ENCODE measurements around the gene UPP2.

Gene UPP2

GRCh38 chr2:158174495-158174894 lies 72.8 kb downstream of the UPP2 start:
- H3K9me3 ChIP-seq (ENCODE audit: control insufficient read depth in 1 of 2, low read length in 2 of 2), result no peaks in the 10 kb centered on the region
- H3K4me1 ChIP-seq (ENCODE audit: control insufficient read depth in 1 of 2, insufficient read depth in 2 of 2, low read length in 2 of 2), result no peaks in the 10 kb centered on the region
- H3K36me3 ChIP-seq (ENCODE audit: control insufficient read depth in 1 of 2, insufficient read depth in 2 of 2, low read length in 2 of 2), result no peaks in the 10 kb centered on the region
- no peak overlapping the region for H3K27ac ChIP-seq (ENCODE audit: low read depth, low read length)
- H3K4me3 ChIP-seq (ENCODE audit: low read depth in 1 of 2, low read length in 2 of 2), result no peak overlapping the region
- H3K27me3 ChIP-seq (ENCODE audit: control insufficient read depth in 1 of 2, insufficient read depth in 2 of 2, low read length in 2 of 2), result no peaks in the 10 kb centered on the region
- no peak overlapping the region for H3K9ac ChIP-seq (ENCODE audit: low read depth in 1 of 2, low read length in 2 of 2)

- H3K36me3 ChIP-seq (ENCODE audit: control insufficient read depth in 1 of 2, insufficient read depth in 2 of 2, low read length in 2 of 2), result no peaks in the 10 kb centered on the region
- H3K4me3 ChIP-seq (ENCODE audit: low read depth in 1 of 2, low read length in 2 of 2), result no peak overlapping the region
- H3K9ac ChIP-seq (ENCODE audit: low read depth in 1 of 2, low read length in 2 of 2), result no peak overlapping the region
- H3K27me3 ChIP-seq (ENCODE audit: control insufficient read depth in 1 of 2, insufficient read depth in 2 of 2, low read length in 2 of 2), result no peaks in the 10 kb centered on the region
- no peaks in the 10 kb centered on the region for H3K9me3 ChIP-seq (ENCODE audit: control insufficient read depth in 1 of 2, low read length in 2 of 2)
- H3K4me1 ChIP-seq (ENCODE audit: control insufficient read depth in 1 of 2, insufficient read depth in 2 of 2, low read length in 2 of 2), result no peaks in the 10 kb centered on the region
- no peak overlapping the region for H3K27ac ChIP-seq (ENCODE audit: low read depth, low read length)
Observed at GRCh38 chr2:158174956-158175355, 73.3 kb downstream of the UPP2 start.

GRCh38 chr2:158178646-158179045 lies 77.0 kb downstream of the UPP2 start:
- no peak overlapping the region for H3K9ac ChIP-seq (ENCODE audit: low read depth in 1 of 2, low read length in 2 of 2)

GRCh38 chr2:158179660-158180059 lies 78.0 kb downstream of the UPP2 start:
- Histone ChIP-seq H3K36me3 (ENCODE audit: control insufficient read depth in 1 of 2, insufficient read depth in 2 of 2, low read length in 2 of 2) (no peaks in the 10 kb centered on the region), H3K9ac (ENCODE audit: low read depth in 1 of 2, low read length in 2 of 2) (no peak overlapping the region), H3K9me3 (ENCODE audit: control insufficient read depth in 1 of 2, low read length in 2 of 2) (no peaks in the 10 kb centered on the region), H3K27me3 (ENCODE audit: control insufficient read depth in 1 of 2, insufficient read depth in 2 of 2, low read length in 2 of 2) (no peaks in the 10 kb centered on the region), H3K4me1 (ENCODE audit: control insufficient read depth in 1 of 2, insufficient read depth in 2 of 2, low read length in 2 of 2) (no peaks in the 10 kb centered on the region), H3K4me3 (ENCODE audit: low read depth in 1 of 2, low read length in 2 of 2) (no peak overlapping the region), H3K27ac (ENCODE audit: low read depth, low read length) (no peak overlapping the region)

More at GRCh38 chr2:158178646-158179045, 77.0 kb downstream of the UPP2 start:
- Histone ChIP-seq H3K4me3 (ENCODE audit: low read depth in 1 of 2, low read length in 2 of 2) (no peak overlapping the region), H3K9me3 (ENCODE audit: control insufficient read depth in 1 of 2, low read length in 2 of 2) (no peaks in the 10 kb centered on the region), H3K36me3 (ENCODE audit: control insufficient read depth in 1 of 2, insufficient read depth in 2 of 2, low read length in 2 of 2) (no peaks in the 10 kb centered on the region), H3K27ac (ENCODE audit: low read depth, low read length) (no peak overlapping the region), H3K4me1 (ENCODE audit: control insufficient read depth in 1 of 2, insufficient read depth in 2 of 2, low read length in 2 of 2) (no peaks in the 10 kb centered on the region), H3K27me3 (ENCODE audit: control insufficient read depth in 1 of 2, insufficient read depth in 2 of 2, low read length in 2 of 2) (no peaks in the 10 kb centered on the region)

- no peak overlapping the region for H3K9ac ChIP-seq (ENCODE audit: low read depth in 1 of 2, low read length in 2 of 2)
- H3K27me3 ChIP-seq (ENCODE audit: control insufficient read depth in 1 of 2, insufficient read depth in 2 of 2, low read length in 2 of 2), result no peaks in the 10 kb centered on the region
- no peaks in the 10 kb centered on the region for H3K36me3 ChIP-seq (ENCODE audit: control insufficient read depth in 1 of 2, insufficient read depth in 2 of 2, low read length in 2 of 2)
- H3K9me3 ChIP-seq (ENCODE audit: control insufficient read depth in 1 of 2, low read length in 2 of 2), result no peaks in the 10 kb centered on the region
- H3K4me1 ChIP-seq (ENCODE audit: control insufficient read depth in 1 of 2, insufficient read depth in 2 of 2, low read length in 2 of 2), result no peaks in the 10 kb centered on the region
- H3K27ac ChIP-seq (ENCODE audit: low read depth, low read length), result no peak overlapping the region
- no peak overlapping the region for H3K4me3 ChIP-seq (ENCODE audit: low read depth in 1 of 2, low read length in 2 of 2)
Observed at GRCh38 chr2:158181171-158181570, 79.5 kb downstream of the UPP2 start.

GRCh38 chr2:158182676-158183295 lies 81.1 kb downstream of the UPP2 start:
- H3K27me3 ChIP-seq (ENCODE audit: control insufficient read depth in 1 of 2, insufficient read depth in 2 of 2, low read length in 2 of 2), result no peaks in the 10 kb centered on the region
- H3K9ac ChIP-seq (ENCODE audit: low read depth in 1 of 2, low read length in 2 of 2), result no peak overlapping the region

GRCh38 chr2:158184001-158184400 lies 82.3 kb downstream of the UPP2 start:
- Histone ChIP-seq H3K4me1 (ENCODE audit: control insufficient read depth in 1 of 2, insufficient read depth in 2 of 2, low read length in 2 of 2) (peaks cover 0 to under 1% of the 10 kb centered on the region in 2 donors), H3K27ac (ENCODE audit: low read depth, low read length) (no peak overlapping the region), H3K27me3 (ENCODE audit: control insufficient read depth in 1 of 2, insufficient read depth in 2 of 2, low read length in 2 of 2) (no peaks in the 10 kb centered on the region), H3K4me3 (ENCODE audit: low read depth in 1 of 2, low read length in 2 of 2) (no peak overlapping the region), H3K9me3 (ENCODE audit: control insufficient read depth in 1 of 2, low read length in 2 of 2) (no peaks in the 10 kb centered on the region), H3K9ac (ENCODE audit: low read depth in 1 of 2, low read length in 2 of 2) (no peak overlapping the region), H3K36me3 (ENCODE audit: control insufficient read depth in 1 of 2, insufficient read depth in 2 of 2, low read length in 2 of 2) (no peaks in the 10 kb centered on the region)

More at GRCh38 chr2:158182676-158183295, 81.1 kb downstream of the UPP2 start:
- Histone ChIP-seq H3K9me3 (ENCODE audit: control insufficient read depth in 1 of 2, low read length in 2 of 2) (no peaks in the 10 kb centered on the region), H3K36me3 (ENCODE audit: control insufficient read depth in 1 of 2, insufficient read depth in 2 of 2, low read length in 2 of 2) (no peaks in the 10 kb centered on the region), H3K4me3 (ENCODE audit: low read depth in 1 of 2, low read length in 2 of 2) (no peak overlapping the region), H3K27ac (ENCODE audit: low read depth, low read length) (no peak overlapping the region), H3K4me1 (ENCODE audit: control insufficient read depth in 1 of 2, insufficient read depth in 2 of 2, low read length in 2 of 2) (no peaks in the 10 kb centered on the region)

- H3K36me3 ChIP-seq (ENCODE audit: control insufficient read depth in 1 of 2, insufficient read depth in 2 of 2, low read length in 2 of 2), result no peaks in the 10 kb centered on the region
- H3K9ac ChIP-seq (ENCODE audit: low read depth in 1 of 2, low read length in 2 of 2), result no peak overlapping the region
- no peak overlapping the region for H3K4me3 ChIP-seq (ENCODE audit: low read depth in 1 of 2, low read length in 2 of 2)
- H3K9me3 ChIP-seq (ENCODE audit: control insufficient read depth in 1 of 2, low read length in 2 of 2), result no peaks in the 10 kb centered on the region
- H3K27ac ChIP-seq (ENCODE audit: low read depth, low read length), result no peak overlapping the region
- no peaks in the 10 kb centered on the region for H3K27me3 ChIP-seq (ENCODE audit: control insufficient read depth in 1 of 2, insufficient read depth in 2 of 2, low read length in 2 of 2)
- peaks cover 0 to 8% of the 10 kb centered on the region in 2 donors for H3K4me1 ChIP-seq (ENCODE audit: control insufficient read depth in 1 of 2, insufficient read depth in 2 of 2, low read length in 2 of 2)
Observed at GRCh38 chr2:158184556-158185343, 83.1 kb downstream of the UPP2 start.

Measured in duodenal mucosa (tissue), 2 donors.